H1 (cell line): ENCODE measurements around the gene ZNF777. TPM values are rescaled to one million over a fixed set of nuclear protein-coding genes. Genes with fewer than 3 reads are reported as not detected.

ENCODE experiments used
- CTCF ChIA-PET: fragments of 300-600 bp; sonication (Branson Sonifier 250); formaldehyde crosslinking; loops from one replicate; lab custom pipeline; 2021; ENCODE audit not compliant: partially characterized antibody; lab: Charles Lee
- POLR2A ChIA-PET: fragments of 300-600 bp; sonication (Branson Sonifier 250); formaldehyde crosslinking; loops from one replicate; lab custom pipeline; 2021; ENCODE audit warnings: inconsistent platforms; ENCODE audit not compliant: partially characterized antibody; lab: Charles Lee
- DNase-seq, 2 experiments: peaks; one replicate each; pipeline versions ENCODE4 v3.0.0 to v3.0.0-alpha.2; 2010 to 2022; ENCODE audit warnings: low spot score in 2 of 2, low read depth in 1 of 2, mixed read lengths in 1 of 2
- FAIRE-seq: peaks from 2 replicates; lab custom pipeline; 2011; peaks lifted over from hg19 to GRCh38; lab: Jason Lieb, UNC
- H2AFZ ChIP-seq: 2 replicates; pipeline ENCODE4 v1.8.1; 2012; ENCODE audit warnings: low read length, inconsistent platforms
- H2AK5ac ChIP-seq: 2 replicates; pipeline ENCODE4 v1.6.1; 2013; ENCODE audit warnings: low read depth, low read length
- H2BK120ac ChIP-seq: replicated peaks from 2 replicates; pipeline ENCODE3; 2013; ENCODE audit warnings: low read depth, low read length, inconsistent platforms
- H2BK12ac ChIP-seq: 2 replicates; pipeline ENCODE4 v1.6.1; 2013; ENCODE audit warnings: low read depth, low read length
- H2BK15ac ChIP-seq: 2 replicates; pipeline ENCODE4 v1.6.1; 2013; ENCODE audit warnings: low read length
- H2BK20ac ChIP-seq: 2 replicates; pipeline ENCODE4 v1.6.1; 2013; ENCODE audit warnings: low read length
- H2BK5ac ChIP-seq: 2 replicates; pipeline ENCODE4 v1.6.1; 2013; ENCODE audit warnings: low read depth, low read length
- H3K14ac ChIP-seq: 2 replicates; pipeline ENCODE4 v1.6.1; 2013; ENCODE audit warnings: inconsistent platforms; ENCODE audit not compliant: insufficient read length
- H3K18ac ChIP-seq: 2 replicates; pipeline ENCODE4 v1.6.1; 2013; ENCODE audit warnings: low read length; ENCODE audit errors: extremely low read depth
- H3K23ac ChIP-seq: 2 replicates; pipeline ENCODE4 v1.6.1; 2013; ENCODE audit warnings: inconsistent platforms; ENCODE audit not compliant: insufficient read length
- H3K23me2 ChIP-seq: 2 replicates; pipeline ENCODE4 v1.6.1; 2013; ENCODE audit warnings: low read depth, low read length
- H3K27ac ChIP-seq: 2 replicates; pipeline ENCODE4 v1.6.1; 2011; ENCODE audit warnings: low read depth, low read length, inconsistent platforms
- H3K27me3 ChIP-seq, 4 experiments: replicated peaks in 1 of 4; 1 replicate in 1 of 4; 2 replicates in 3 of 4; pipeline versions ENCODE4 v1.6.1 to v1.8.1; 2011 to 2013; ENCODE audit warnings: low read length in 3 of 4, mild to moderate bottlenecking in 3 of 4, inconsistent platforms in 2 of 4, mixed read lengths in 2 of 4, moderate library complexity in 1 of 4; ENCODE audit not compliant: control insufficient read depth in 3 of 4, insufficient read depth in 3 of 4; ENCODE audit errors: extremely low read depth in 1 of 4
- H3K36me3 ChIP-seq, 4 experiments: 2 replicates each; pipeline versions ENCODE4 v1.6.1 to v1.8.1; 2011 to 2013; ENCODE audit warnings: mild to moderate bottlenecking in 4 of 4, low read length in 3 of 4, moderate library complexity in 2 of 4, control low read depth in 1 of 4, inconsistent platforms in 1 of 4; ENCODE audit not compliant: insufficient read depth in 4 of 4, control insufficient read depth in 2 of 4
- H3K4ac ChIP-seq: replicated peaks from 2 replicates; pipeline ENCODE3; 2013; ENCODE audit warnings: low read length, low read depth, mixed read lengths, inconsistent platforms; ENCODE audit not compliant: insufficient read length
- H3K4me1 ChIP-seq, 4 experiments: replicated peaks in 1 of 4; 1 replicate in 1 of 4; 2 replicates in 3 of 4; pipeline versions ENCODE4 v1.6.1 to v1.8.1; 2011 to 2013; ENCODE audit warnings: low read length in 3 of 4, inconsistent platforms in 2 of 4, mixed read lengths in 1 of 4; ENCODE audit not compliant: insufficient read depth in 4 of 4, control insufficient read depth in 3 of 4
- H3K4me2 ChIP-seq, 2 experiments: 2 replicates each; pipeline versions ENCODE4 v1.6.1 to v1.8.1; 2011 to 2013; ENCODE audit warnings: low read depth in 2 of 2, low read length in 2 of 2, control low read depth in 1 of 2, inconsistent platforms in 1 of 2, mild to moderate bottlenecking in 1 of 2; ENCODE audit not compliant: insufficient read depth in 1 of 2
- H3K4me3 ChIP-seq, 4 experiments: fragments of 200-600, 300-600 bp in 1 of 4; sonication (generic), shearing (Covaris generic), sonication (Bioruptor Twin) in 1 of 4; 2 replicates each; pipeline versions ENCODE4 v1.5.1 to v1.8.1; 2011 to 2016; ENCODE audit warnings: low read length in 4 of 4, low read depth in 3 of 4, control low read depth in 2 of 4, inconsistent platforms in 2 of 4, mild to moderate bottlenecking in 2 of 4, mixed read lengths in 1 of 4, moderate library complexity in 1 of 4; ENCODE audit not compliant: insufficient read depth in 2 of 4; ENCODE audit errors: extremely low read depth in 1 of 4
- H3K56ac ChIP-seq: replicated peaks from 2 replicates; pipeline ENCODE3; 2013; ENCODE audit warnings: low read depth, mild to moderate bottlenecking, mixed read lengths, low read length, inconsistent platforms; ENCODE audit not compliant: insufficient read length
- H3K79me1 ChIP-seq: 2 replicates; pipeline ENCODE4 v1.6.1; 2013; ENCODE audit warnings: low read depth, low read length, control low read depth
- H3K79me2 ChIP-seq, 2 experiments: 2 replicates each; pipeline versions ENCODE4 v1.6.1 to v1.8.1; 2012 to 2013; ENCODE audit warnings: low read length in 2 of 2, mild to moderate bottlenecking in 2 of 2, inconsistent platforms in 1 of 2; ENCODE audit not compliant: insufficient read depth in 2 of 2, control insufficient read depth in 1 of 2
- H3K9ac ChIP-seq, 4 experiments: replicated peaks in 1 of 4; 1 replicate in 1 of 4; 2 replicates in 3 of 4; pipeline versions ENCODE4 v1.6.1 to v1.8.1; 2011 to 2013; ENCODE audit warnings: low read depth in 3 of 4, low read length in 3 of 4, control low read depth in 2 of 4, mild to moderate bottlenecking in 2 of 4, moderate library complexity in 2 of 4, inconsistent platforms in 1 of 4; ENCODE audit errors: extremely low read depth in 1 of 4
- H3K9me3 ChIP-seq, 2 experiments: 2 replicates each; pipeline versions ENCODE4 v1.6.1 to v1.8.1; 2012 to 2013; ENCODE audit warnings: mild to moderate bottlenecking in 2 of 2, moderate library complexity in 2 of 2, control low read depth in 1 of 2, inconsistent platforms in 1 of 2, low read depth in 1 of 2, low read length in 1 of 2, mixed read lengths in 1 of 2; ENCODE audit not compliant: insufficient read depth in 2 of 2
- H4K20me1 ChIP-seq, 2 experiments: replicated peaks in 1 of 2; 2 replicates each; pipeline versions ENCODE3 to v1.8.1; 2011 to 2013; ENCODE audit warnings: inconsistent platforms in 2 of 2, low read length in 2 of 2, mild to moderate bottlenecking in 1 of 2; ENCODE audit not compliant: insufficient read depth in 2 of 2, control insufficient read depth in 1 of 2
- H4K5ac ChIP-seq: 2 replicates; pipeline ENCODE4 v1.6.1; 2013; ENCODE audit warnings: low read length, low read depth, mixed read lengths, inconsistent platforms; ENCODE audit not compliant: insufficient read length
- H4K8ac ChIP-seq: 2 replicates; pipeline ENCODE4 v1.8.0; 2013; ENCODE audit warnings: mild to moderate bottlenecking, moderate library complexity, low read length, inconsistent platforms; ENCODE audit not compliant: insufficient read depth; ENCODE audit errors: extremely low read depth
- H4K91ac ChIP-seq: replicated peaks from 2 replicates; pipeline ENCODE3; 2013; ENCODE audit warnings: low read length, mixed read lengths, inconsistent platforms; ENCODE audit not compliant: insufficient read length
- BRCA1 ChIP-seq: IDR thresholded peaks from 2 replicates; pipeline ENCODE4 v1.6.1; 2012; ENCODE audit warnings: low read depth, low read length, improper control_type of control experiment
- CREB1 ChIP-seq: IDR thresholded peaks from 2 replicates; pipeline ENCODE4 v1.6.1; 2012; ENCODE audit warnings: inconsistent platforms
- GTF2F1 ChIP-seq: IDR thresholded peaks from 2 replicates; pipeline ENCODE4 v1.6.1; 2012; ENCODE audit warnings: low read depth, low read length, improper control_type of control experiment, borderline replicate concordance
- JUND ChIP-seq: IDR thresholded peaks from 2 replicates; pipeline ENCODE4 v1.6.1; 2011; ENCODE audit warnings: mild to moderate bottlenecking, improper control_type of control experiment, low read length
- POLR2AphosphoS5 ChIP-seq: IDR thresholded peaks from 2 replicates; pipeline ENCODE4 v1.6.1; 2011; ENCODE audit warnings: low read depth, low read length
- RAD21 ChIP-seq, 2 experiments: IDR thresholded peaks in 1 of 2; conservative IDR thresholded peaks in 1 of 2; 2 replicates each; pipeline ENCODE4 v1.6.1; 2011; ENCODE audit warnings: low read depth in 2 of 2, low read length in 2 of 2, improper control_type of control experiment in 1 of 2, inconsistent platforms in 1 of 2, mild to moderate bottlenecking in 1 of 2, moderate library complexity in 1 of 2
- RXRA ChIP-seq: IDR thresholded peaks from 2 replicates; pipeline ENCODE4 v1.6.1; 2011; ENCODE audit warnings: low read depth, mild to moderate bottlenecking, low read length, moderate library complexity; ENCODE audit not compliant: insufficient read depth
- SP1 ChIP-seq: IDR thresholded peaks from 2 replicates; pipeline ENCODE4 v1.6.1; 2011; ENCODE audit warnings: low read depth, low read length
- SP2 ChIP-seq: IDR thresholded peaks from 2 replicates; pipeline ENCODE4 v1.6.1; 2012; ENCODE audit warnings: mild to moderate bottlenecking, low read length, inconsistent platforms
- SRF ChIP-seq: IDR thresholded peaks from 2 replicates; pipeline ENCODE4 v1.6.1; 2011; ENCODE audit warnings: mild to moderate bottlenecking, low read depth, low read length, moderate library complexity
- TAF1 ChIP-seq: IDR thresholded peaks from 2 replicates; pipeline ENCODE4 v1.6.1; 2011; ENCODE audit warnings: mild to moderate bottlenecking, low read depth, low read length
- TBP ChIP-seq: IDR thresholded peaks from 2 replicates; pipeline ENCODE4 v1.6.1; 2011; ENCODE audit warnings: low read depth, low read length, improper control_type of control experiment
- ZNF274 ChIP-seq: IDR thresholded peaks from 2 replicates; pipeline ENCODE4 v1.7.0; 2012; ENCODE audit warnings: low read length, borderline replicate concordance; ENCODE audit errors: extremely low read depth
- WGBS, 2 experiments: shearing (Covaris generic) in 1 of 2; methylation state at CpG; one replicate each; pipeline versions ENCODE4 v1.1.6 to v1.1.7; 2013 to 2015; ENCODE audit warnings: low lambda C conversion rate in 2 of 2, mixed read lengths in 2 of 2, inconsistent platforms in 1 of 2, low coverage in 1 of 2, missing lambda C conversion rate in 1 of 2; ENCODE audit not compliant: insufficient replicate concordance in 2 of 2, insufficient coverage in 1 of 2, insufficient read length in 1 of 2; ENCODE audit errors: extremely low coverage in 1 of 2, missing lambda C conversion rate in 1 of 2; 5-methylcytosine and 5-hydroxymethylcytosine counted together
- polyA plus RNA-seq, 7 experiments: library from polyadenylated mRNA; depleted of rRNA in 3 of 7; stranded (reverse) in 5 of 7; unstranded in 2 of 7; fragments of >200 nt in 5 of 7; fragments of 200-250 nt in 2 of 7; gene quantifications; 1 replicate in 5 of 7; 2 replicates in 1 of 7; 4 replicates in 1 of 7; pipeline versions ENCODE4 v1.2.1 to v1.2.3, GENCODE V29; 2011 to 2013; ENCODE audit warnings: missing spikeins in 2 of 7, mixed read lengths in 2 of 7
- total RNA-seq: library from RNA; stranded (reverse); fragmentation: NEBNext Ultra II Directional; extraction: Animal tissue kit (Norgen Biotek cat#: 25700); gene quantifications from 2 replicates; pipeline ENCODE4 v1.2.1, GENCODE V29; 2021
- TF ChIP-seq, protein P1 (sequence below): IDR thresholded peaks from 2 replicates; pipeline ENCODE4 v1.6.1; 2011; ENCODE audit warnings: low read depth, mild to moderate bottlenecking, low read length; ENCODE audit not compliant: insufficient read depth

The ZNF777 gene
- total and polyA plus RNA-seq, 2 of the 8 experiments (the other 6 are each of a cell fraction or from before 2014, with no cell fraction given): 8.0 to 10.1 TPM

DNA sequence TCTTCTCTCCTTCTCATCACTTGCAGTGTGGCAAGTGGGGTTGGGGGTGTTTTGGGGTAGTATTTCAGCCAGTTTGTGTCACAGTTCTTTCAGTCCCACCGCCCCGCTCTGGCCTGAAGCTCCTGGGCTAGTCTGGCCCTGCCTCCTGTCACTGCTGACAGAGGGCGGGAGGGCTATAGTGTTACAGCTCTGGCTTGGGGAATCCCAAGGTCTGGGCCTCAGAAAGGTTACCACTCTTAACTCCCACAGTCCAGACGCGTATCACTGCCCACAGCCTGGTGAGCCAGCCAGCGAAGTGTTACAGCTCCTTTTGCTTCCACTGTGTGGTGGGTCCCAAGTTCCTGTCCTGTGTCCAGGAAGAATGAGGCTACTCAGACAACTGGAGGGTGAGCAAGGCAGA is 56.0 kb downstream of the ZNF777 start:
- Histone ChIP-seq H4K20me1 (no peaks in the 10 kb centered on the region), H2BK20ac (no peak overlapping the region), H3K56ac (no peak overlapping the region), H3K4me1 (peaks cover 0 to 2% (median 0%) of the 10 kb centered on the region in 4 experiments; a peak in 3 of 7 replicates), H3K9me3 (no peaks in the 10 kb centered on the region; a peak in 1 of 4 replicates), H2AK5ac (no peak overlapping the region), H3K14ac (no peak overlapping the region), H3K23me2 (no peaks in the 10 kb centered on the region), H2BK5ac (no peak overlapping the region), H2AFZ (no peak overlapping the region), H3K4me2 (no peak overlapping the region), H3K27ac (no peak overlapping the region), H3K79me2 (no peaks in the 10 kb centered on the region), H3K27me3 (no peaks in the 10 kb centered on the region; a peak in 1 of 7 replicates), H3K36me3 (no peaks in the 10 kb centered on the region), H4K91ac (no peak overlapping the region), H3K18ac (no peak overlapping the region), H4K8ac (no peak overlapping the region), H4K5ac (no peak overlapping the region), H3K9ac (no peak overlapping the region), H2BK15ac (0 out of 2 replicates have a peak overlapping the region, but pooled peaks have one; percentile 75), H3K4me3 (no peak overlapping the region), H3K4ac (no peak overlapping the region), H3K79me1 (no peaks in the 10 kb centered on the region), H3K23ac (no peak overlapping the region), H2BK120ac (no peak overlapping the region), H2BK12ac (no peak overlapping the region; the same call in 1 of the 2 replicates)
- ChIA-PET CTCF (interaction anchor here (0.6 to 5.8 kb wide), 15 partner anchors 9 to 393 kb away, joined by 3 to 82 read pairs (median 4); partner anchors contain the start of gene ZNF398), POLR2A (interaction anchor here (1.2 to 1.5 kb wide), 2 partner anchors 120 to 143 kb away, joined by 3 to 6 read pairs; partner anchors contain the start of gene ZNF783)
- TF ChIP-seq TBP (no peak), SP2 (no peak), SP1 (no peak), BRCA1 (no peak), POLR2AphosphoS5 (no peak), CREB1 (no peak), RAD21 (IDR thresholded peaks at IDR 0.05 in 1 of 2, conservative IDR thresholded peaks at IDR 0.05 in 1 of 2; ENCODE audit: low read depth in 2 of 2, low read length in 2 of 2) (no peak), RXRA (no peak), SRF (no peak), ZNF274 (no peak), GTF2F1 (no peak), TAF1 (no peak), JUND (no peak)
- TF ChIP-seq, protein P1, sequence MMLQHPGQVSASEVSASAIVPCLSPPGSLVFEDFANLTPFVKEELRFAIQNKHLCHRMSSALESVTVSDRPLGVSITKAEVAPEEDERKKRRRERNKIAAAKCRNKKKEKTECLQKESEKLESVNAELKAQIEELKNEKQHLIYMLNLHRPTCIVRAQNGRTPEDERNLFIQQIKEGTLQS: no peak
- WGBS, 2 experiments: 88% methylated on average over 6 of the region's 6 CpGs; no CpG with 5 or more reads in 1 of the 2 experiments
- no peak for DNase-seq
- no peak for FAIRE-seq
